GM13976 (cell line): ENCODE results near the gene UHRF1.

Experiments used
- DNase-seq: peaks from one replicate; pipeline ENCODE4 v3.0.0; 2012; ENCODE audit warnings: low spot score
- CTCF ChIP-seq: IDR thresholded peaks from 2 replicates; pipeline ENCODE4 v1.5.1; 2012; ENCODE audit warnings: borderline replicate concordance, mild to moderate bottlenecking; ENCODE audit not compliant: insufficient read depth; ENCODE audit errors: extremely low read depth, missing control alignments, control extremely low read depth
- in situ Hi-C: fragments of 300-500 bp; cut with MboI; formaldehyde crosslinking; loops from one replicate; pipeline ENCODE4 v1.12.0; 2022; ENCODE audit warnings: low sequenced_read_pairs, mixed read lengths, inconsistent platforms; ENCODE audit not compliant: unreplicated experiment

Gene UHRF1

GRCh38 chr19:4988770-4989251, 79.5 kb downstream of the UHRF1 start:
- no peak for TF ChIP-seq CTCF
- DNase-seq = no peak

DNA sequence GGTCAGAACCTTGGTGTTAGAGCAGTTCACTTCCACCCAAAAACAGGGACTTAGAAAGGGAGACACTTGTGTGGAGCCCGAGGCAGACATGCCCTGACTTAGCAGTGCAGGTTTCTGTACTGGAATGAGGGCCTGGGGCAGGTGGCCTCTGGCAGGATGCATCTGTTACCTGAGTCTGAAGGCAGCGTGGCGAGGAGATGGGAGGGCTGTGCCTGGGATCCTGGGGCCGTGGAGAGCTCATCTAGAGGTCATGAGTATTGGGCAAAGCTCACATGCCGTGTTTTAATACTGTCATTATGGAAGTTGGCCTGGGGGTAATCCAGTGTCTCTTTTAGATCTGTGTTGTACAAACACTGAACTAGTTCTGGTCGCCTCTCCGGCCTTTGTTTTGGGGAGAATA, 81.0 kb downstream of the UHRF1 start:
- in situ Hi-C loops = no loop called here
- no peak for DNase-seq
- TF ChIP-seq CTCF = no peak

More at GRCh38 chr19:4988770-4989251, 79.5 kb downstream of the UHRF1 start:
- in situ Hi-C loops = no loop called here

DNA sequence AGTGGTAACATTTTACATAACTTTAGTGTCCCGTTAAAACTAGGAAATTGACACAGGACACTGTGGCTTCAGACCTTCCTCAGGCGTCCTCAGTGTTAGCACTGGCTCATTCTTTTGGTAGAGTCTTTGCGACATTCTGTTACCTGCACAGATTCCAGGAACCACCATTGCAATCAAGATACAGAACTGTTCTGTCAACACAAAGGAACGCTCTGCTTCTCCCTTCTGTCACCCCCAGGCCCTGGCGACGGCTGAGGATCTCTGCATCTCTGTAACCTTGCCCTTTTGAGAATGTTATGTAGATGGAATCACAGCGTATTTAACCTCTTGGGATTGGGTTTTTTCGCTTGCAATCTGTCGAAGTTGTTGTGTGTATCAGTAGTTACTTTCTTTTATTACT, 82.2 kb downstream of the UHRF1 start:
- in situ Hi-C loops = no loop called here
- no peak for DNase-seq
- TF ChIP-seq CTCF = no peak

GRCh38 chr19:4991996-4992698, 82.8 kb downstream of the UHRF1 start:
- in situ Hi-C loops = no loop called here
- TF ChIP-seq CTCF = no peak
- no peak for DNase-seq

- no peak for DNase-seq
- TF ChIP-seq CTCF = no peak
- in situ Hi-C loops = no loop called here
Observed at GRCh38 chr19:4993683-4994082, 84.4 kb downstream of the UHRF1 start.

- in situ Hi-C loops = no loop called here
- DNase-seq = no peak
- TF ChIP-seq CTCF = no peak
Observed at GRCh38 chr19:4996701-4997100, 87.4 kb downstream of the UHRF1 start.
